ENCODE results near the gene CCDC197. TPM values are rescaled to one million over a fixed set of nuclear protein-coding genes. Genes with fewer than 3 reads are reported as not detected.

CCDC197 gene
- total and polyA plus RNA-seq, 9 of the 15 experiments (the other 6 are each of a cell fraction or from before 2014, with no cell fraction given): not detected

DNA sequence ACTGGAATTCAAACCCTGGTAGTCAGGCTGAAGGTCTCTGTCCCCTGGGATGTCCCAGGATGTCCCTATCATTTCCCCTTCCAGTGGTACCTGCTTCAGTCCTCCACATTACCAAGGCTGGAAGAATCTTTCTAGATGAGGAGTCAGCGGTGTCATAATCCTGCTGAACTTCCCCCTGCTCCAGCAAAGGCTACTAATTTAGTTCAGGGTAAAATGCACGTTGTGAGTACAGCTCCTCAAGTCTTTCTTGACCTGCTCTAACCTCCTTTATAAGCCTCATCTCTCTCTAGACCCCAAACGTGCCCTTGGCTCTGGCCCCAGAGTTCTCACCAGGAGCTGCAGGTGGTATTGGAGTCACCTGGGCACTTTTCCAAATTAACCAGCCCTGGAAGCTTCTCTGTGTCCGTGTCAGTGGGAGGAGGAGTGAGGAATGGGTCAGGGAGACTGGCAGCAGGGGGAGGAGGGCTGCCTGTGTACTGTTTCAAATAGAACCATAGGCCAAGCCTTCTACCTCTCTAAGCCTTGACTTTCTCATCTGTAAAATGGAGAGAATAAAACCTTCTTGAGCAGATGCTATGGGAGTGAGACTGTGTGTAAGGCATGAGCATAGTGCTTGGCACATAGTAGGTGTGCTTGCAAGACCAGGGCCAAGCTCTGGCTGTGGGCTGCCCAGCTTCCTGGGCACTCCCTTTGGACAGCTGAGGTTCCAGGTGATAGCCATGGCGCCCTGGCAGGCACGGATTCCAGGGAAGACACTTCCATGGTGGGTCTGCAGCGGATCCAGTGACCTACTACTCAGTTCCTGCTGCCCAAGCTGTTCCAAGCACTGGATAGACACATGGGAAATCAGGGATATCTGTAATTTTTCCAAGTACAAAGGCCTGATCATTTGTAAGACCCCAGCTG lies 45.2 kb upstream of the CCDC197 start (continued):
- TF ChIP-seq ARNT (IDR thresholded peaks at IDR 0.05) (no peak), HDAC6 (IDR thresholded peaks at IDR 0.05; ENCODE audit: low read depth, low read length) (no peak)
- TF ChIP-seq, protein P1, sequence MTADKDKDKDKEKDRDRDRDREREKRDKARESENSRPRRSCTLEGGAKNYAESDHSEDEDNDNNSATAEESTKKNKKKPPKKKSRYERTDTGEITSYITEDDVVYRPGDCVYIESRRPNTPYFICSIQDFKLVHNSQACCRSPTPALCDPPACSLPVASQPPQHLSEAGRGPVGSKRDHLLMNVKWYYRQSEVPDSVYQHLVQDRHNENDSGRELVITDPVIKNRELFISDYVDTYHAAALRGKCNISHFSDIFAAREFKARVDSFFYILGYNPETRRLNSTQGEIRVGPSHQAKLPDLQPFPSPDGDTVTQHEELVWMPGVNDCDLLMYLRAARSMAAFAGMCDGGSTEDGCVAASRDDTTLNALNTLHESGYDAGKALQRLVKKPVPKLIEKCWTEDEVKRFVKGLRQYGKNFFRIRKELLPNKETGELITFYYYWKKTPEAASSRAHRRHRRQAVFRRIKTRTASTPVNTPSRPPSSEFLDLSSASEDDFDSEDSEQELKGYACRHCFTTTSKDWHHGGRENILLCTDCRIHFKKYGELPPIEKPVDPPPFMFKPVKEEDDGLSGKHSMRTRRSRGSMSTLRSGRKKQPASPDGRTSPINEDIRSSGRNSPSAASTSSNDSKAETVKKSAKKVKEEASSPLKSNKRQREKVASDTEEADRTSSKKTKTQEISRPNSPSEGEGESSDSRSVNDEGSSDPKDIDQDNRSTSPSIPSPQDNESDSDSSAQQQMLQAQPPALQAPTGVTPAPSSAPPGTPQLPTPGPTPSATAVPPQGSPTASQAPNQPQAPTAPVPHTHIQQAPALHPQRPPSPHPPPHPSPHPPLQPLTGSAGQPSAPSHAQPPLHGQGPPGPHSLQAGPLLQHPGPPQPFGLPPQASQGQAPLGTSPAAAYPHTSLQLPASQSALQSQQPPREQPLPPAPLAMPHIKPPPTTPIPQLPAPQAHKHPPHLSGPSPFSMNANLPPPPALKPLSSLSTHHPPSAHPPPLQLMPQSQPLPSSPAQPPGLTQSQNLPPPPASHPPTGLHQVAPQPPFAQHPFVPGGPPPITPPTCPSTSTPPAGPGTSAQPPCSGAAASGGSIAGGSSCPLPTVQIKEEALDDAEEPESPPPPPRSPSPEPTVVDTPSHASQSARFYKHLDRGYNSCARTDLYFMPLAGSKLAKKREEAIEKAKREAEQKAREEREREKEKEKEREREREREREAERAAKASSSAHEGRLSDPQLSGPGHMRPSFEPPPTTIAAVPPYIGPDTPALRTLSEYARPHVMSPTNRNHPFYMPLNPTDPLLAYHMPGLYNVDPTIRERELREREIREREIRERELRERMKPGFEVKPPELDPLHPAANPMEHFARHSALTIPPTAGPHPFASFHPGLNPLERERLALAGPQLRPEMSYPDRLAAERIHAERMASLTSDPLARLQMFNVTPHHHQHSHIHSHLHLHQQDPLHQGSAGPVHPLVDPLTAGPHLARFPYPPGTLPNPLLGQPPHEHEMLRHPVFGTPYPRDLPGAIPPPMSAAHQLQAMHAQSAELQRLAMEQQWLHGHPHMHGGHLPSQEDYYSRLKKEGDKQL (CRISPR knock-in tag; IDR thresholded peaks at IDR 0.05; ENCODE audit: borderline replicate concordance): no peak

DNA sequence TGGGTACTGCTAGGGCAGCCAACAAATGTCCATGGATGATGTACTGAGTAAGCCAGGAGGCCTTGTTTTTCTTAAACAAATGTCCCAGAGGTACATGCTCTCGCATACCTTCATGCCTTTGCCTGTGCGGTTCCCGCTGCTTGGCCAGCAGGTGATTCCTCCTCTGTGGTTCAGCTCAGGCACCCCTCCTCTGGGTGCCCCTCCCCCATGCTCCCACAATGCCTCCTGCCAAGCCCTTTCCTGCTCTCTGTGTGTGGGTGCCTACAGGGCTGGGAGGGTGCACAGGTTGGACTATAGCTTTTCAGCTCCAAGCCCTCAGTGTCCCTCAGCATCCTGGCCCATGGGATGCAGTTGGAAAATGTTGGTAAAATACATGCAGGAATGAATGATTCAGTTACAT lies 44.3 kb upstream of the CCDC197 start:
- no peaks in the 10 kb centered on the region; the same call in 1 of the 2 replicates for H4K20me1 ChIP-seq (replicated peaks; ENCODE audit: control insufficient read depth, insufficient read depth, low read length)
- no peak overlapping the region for H3K4me2 ChIP-seq (ENCODE audit: insufficient read depth, low read length)
- no peak overlapping the region for H3K4me3 ChIP-seq
- ATAC-seq (no peak), FAIRE-seq (no peak), DNase-seq (ENCODE audit: extremely low read depth in 1 of 4, low spot score in 3 of 4) (no peak)
- POLR2A ChIA-PET: no interaction called here
- BruUV-seq (replicated peaks): no TSS peak
- no peak overlapping the region for H3K9ac ChIP-seq (ENCODE audit: insufficient read depth in 1 of 2, low read depth in 2 of 2, low read length in 2 of 2)
- H3K27me3 ChIP-seq (ENCODE audit: control insufficient read depth in 2 of 2, insufficient read depth in 2 of 2, low read length in 2 of 2): peaks cover 2 to 18% of the 10 kb centered on the region in 2 experiments; a peak in 2 of 5 replicates
- in situ Hi-C loops (cut with MboI) (no loop called here), intact Hi-C loops (cut with micrococcal nuclease) (no loop called here)
- no peaks in the 10 kb centered on the region for H3K4me1 ChIP-seq (replicated peaks in 1 of 2; ENCODE audit: control insufficient read depth in 2 of 2, insufficient read depth in 2 of 2, low read length in 2 of 2)
- no peaks in the 10 kb centered on the region for H3K9me3 ChIP-seq (replicated peaks; ENCODE audit: control insufficient read depth, insufficient read depth, low read depth, low read length)
- no peak overlapping the region for H3K27ac ChIP-seq (ENCODE audit: extremely low read depth, low read depth, low read length)
- no peak overlapping the region for H2AFZ ChIP-seq (ENCODE audit: low read depth, low read length)
- WGBS (ENCODE audit: insufficient coverage, low coverage, missing lambda C conversion rate): no CpG with 5 or more reads among the region's 3 CpGs
- no peaks in the 10 kb centered on the region for H3K79me2 ChIP-seq (ENCODE audit: control insufficient read depth, insufficient read depth, low read length)
- TF ChIP-seq ZNF668 (CRISPR knock-in tag; IDR thresholded peaks at IDR 0.05): no peak
- no peak for TF ChIP-seq ZNF696 (CRISPR knock-in tag; conservative IDR thresholded peaks at IDR 0.05)
- no peak for TF ChIP-seq SUPT5H (IDR thresholded peaks at IDR 0.05)
- TF ChIP-seq FOSL1 (tag; conservative IDR thresholded peaks at IDR 0.05): no peak
- no peaks in the 10 kb centered on the region for H3K9me1 ChIP-seq (ENCODE audit: control insufficient read depth, insufficient read depth, low read length)
- no peaks in the 10 kb centered on the region for H3K36me3 ChIP-seq (ENCODE audit: control insufficient read depth, insufficient read depth, low read length)
- CTCF ChIA-PET (ENCODE audit: low intra/inter-chr PET ratio): interaction anchor here (0.6 to 1.2 kb wide), 2 partner anchors 49 to 190 kb away, joined by 3 read pairs; no protein-coding TSS in a partner anchor
